ENCODE measurements around the gene CLRN3.

Gene CLRN3

DNA sequence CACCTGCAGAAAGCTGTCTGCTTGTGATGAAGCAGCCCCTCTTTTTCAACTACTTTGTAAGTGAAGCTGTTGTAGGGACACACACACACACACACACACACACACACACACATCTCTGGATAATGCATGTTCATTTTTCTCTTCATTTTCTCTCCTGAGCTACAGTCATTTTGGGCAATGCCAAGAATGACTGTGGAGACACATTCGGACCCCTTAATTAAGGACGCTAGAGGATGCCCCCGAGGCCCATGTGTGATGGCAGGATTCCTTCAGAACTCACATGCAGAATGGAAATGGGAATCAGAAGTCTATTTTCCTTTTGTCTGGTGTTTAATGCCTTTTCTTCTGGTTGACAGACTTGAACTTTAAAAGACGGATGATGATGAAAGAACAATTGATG lies 56.6 kb downstream of the CLRN3 start:
- no peak for FAIRE-seq

- no peak for FAIRE-seq
Observed at GRCh38 chr10:127834791-127835190, 58.0 kb downstream of the CLRN3 start.

- no peak for FAIRE-seq
Observed at GRCh38 chr10:127834221-127834620, 58.5 kb downstream of the CLRN3 start.

DNA sequence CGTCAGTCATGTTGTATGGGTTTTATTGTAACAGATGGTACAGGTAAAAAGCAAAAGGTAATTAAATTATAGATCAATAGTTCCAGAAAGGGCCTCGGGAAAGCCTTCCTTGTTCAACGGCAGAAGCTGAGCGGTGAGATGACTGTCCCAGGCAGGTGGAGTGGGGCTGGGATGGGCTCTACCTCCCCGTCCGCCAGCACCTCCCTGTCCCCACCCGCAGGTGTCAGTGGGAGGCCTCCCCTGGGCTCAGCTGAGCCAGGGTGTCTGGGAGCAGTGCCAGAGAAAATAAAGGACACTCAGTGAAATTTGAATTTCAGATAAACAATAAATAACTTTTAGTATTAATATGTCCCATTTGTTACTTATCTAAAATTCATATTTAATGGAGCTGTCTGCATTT lies 58.9 kb downstream of the CLRN3 start:
- FAIRE-seq, result no peak

DNA sequence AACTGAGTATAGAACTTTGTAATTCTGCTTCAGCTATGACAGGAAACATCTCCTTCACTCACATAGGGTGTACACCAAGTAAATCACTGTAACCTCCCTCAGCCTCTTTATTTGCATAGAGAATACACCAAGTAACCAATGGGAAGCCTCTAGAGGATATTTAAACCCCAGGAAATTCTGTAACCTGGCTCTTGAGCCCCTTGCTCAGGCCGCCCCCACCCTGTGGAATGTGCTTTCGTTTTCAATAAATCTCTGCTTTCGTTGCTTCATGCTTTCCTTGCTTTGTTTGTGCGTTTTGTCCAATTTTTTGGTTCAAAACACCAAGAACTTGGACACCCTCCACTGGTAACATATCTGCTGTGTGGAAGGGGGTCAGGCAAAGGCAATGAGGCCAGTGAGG lies 60.2 kb downstream of the CLRN3 start:
- no peak for FAIRE-seq

DNA sequence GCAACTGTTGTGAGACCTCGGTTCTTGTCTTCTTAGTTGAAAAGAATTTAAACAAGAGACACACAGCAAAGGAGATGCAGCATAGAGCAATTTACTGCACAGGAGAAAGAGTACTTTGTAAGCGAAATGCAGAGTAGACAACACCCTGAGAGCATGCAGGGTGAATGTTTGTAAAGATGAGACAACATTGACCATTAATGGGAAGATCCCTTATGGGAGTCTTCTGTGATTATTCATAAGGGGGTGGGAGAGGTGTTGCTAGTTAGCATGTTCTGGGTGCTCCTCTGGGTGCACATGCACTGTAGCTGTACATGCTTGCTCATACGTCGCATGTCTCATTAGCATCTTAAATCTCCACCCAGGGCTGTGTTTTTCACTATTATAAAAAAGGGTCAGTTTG lies 62.3 kb downstream of the CLRN3 start:
- no peak for FAIRE-seq
